HEK293 (cell line): ENCODE measurements around the gene PARP1.

Source experiments
- CTCF ChIA-PET: fragments of 350-600 bp; formaldehyde crosslinking; extraction: SDS; loops from one replicate; lab custom pipeline; 2021; ENCODE audit warnings: antibody characterized with exemption; lab: Yijun Ruan, JAX
- POLR2A ChIA-PET: fragments of 300-600 bp; formaldehyde crosslinking; extraction: SDS; loops from one replicate; lab custom pipeline; 2020; ENCODE audit warnings: antibody characterized with exemption, inconsistent platforms; lab: Yijun Ruan, JAX
- H3K27ac ChIP-seq: fragments of 200-500 bp; sonication (Bioruptor generic); 2 replicates; pipeline ENCODE4 v1.5.1; 2014; ENCODE audit warnings: low read depth, low read length, control low read depth, inconsistent platforms; ENCODE audit errors: extremely low read depth
- H3K36me3 ChIP-seq, 2 experiments: fragments of 200-500 bp in 1 of 2; sonication (Bioruptor generic) in 1 of 2; 1 replicate in 1 of 2; 2 replicates in 1 of 2; pipeline ENCODE4 v1.5.1; 2014 to 2017; ENCODE audit warnings: inconsistent platforms in 2 of 2, low read length in 2 of 2; ENCODE audit not compliant: control insufficient read depth in 2 of 2, insufficient read depth in 1 of 2
- H3K4me1 ChIP-seq: fragments of 200-500 bp; sonication (Bioruptor generic); 2 replicates; pipeline ENCODE4 v1.5.1; 2014; ENCODE audit warnings: mild to moderate bottlenecking, low read length, inconsistent platforms; ENCODE audit not compliant: control insufficient read depth, insufficient read depth
- H3K4me3 ChIP-seq: 2 replicates; pipeline ENCODE4 v1.5.1; 2011; ENCODE audit warnings: low read depth, mild to moderate bottlenecking, control low read depth, low read length, moderate library complexity
- H3K9me3 ChIP-seq: fragments of 200-500 bp; sonication (Bioruptor generic); 2 replicates; pipeline ENCODE4 v1.5.1; 2014; ENCODE audit warnings: low read depth, low read length, inconsistent platforms; ENCODE audit not compliant: control insufficient read depth, insufficient read depth
- HOXA7 ChIP-seq: sonication (generic); formaldehyde crosslinking; IDR thresholded peaks from 2 replicates; pipeline ENCODE4 v1.8.1; 2022; ENCODE audit warnings: missing genetic modification reagents, borderline replicate concordance
- KLF10 ChIP-seq: fragments of 450-650 bp; IDR thresholded peaks from 2 replicates; pipeline ENCODE4 v1.5.1; 2018; ENCODE audit warnings: missing biosample characterization, mild to moderate bottlenecking, missing genetic modification characterization
- SCRT1 ChIP-seq: fragments of 450-650 bp; formaldehyde crosslinking; IDR thresholded peaks from 2 replicates; pipeline ENCODE4 v1.5.1; 2016; ENCODE audit warnings: missing biosample characterization, missing genetic modification characterization, borderline replicate concordance
- SP7 ChIP-seq: fragments of 450-650 bp; formaldehyde crosslinking; IDR thresholded peaks from 2 replicates; pipeline ENCODE4 v1.5.1; 2016; ENCODE audit warnings: missing biosample characterization, missing genetic modification characterization
- TRIM28 ChIP-seq: IDR thresholded peaks from 2 replicates; pipeline ENCODE4 v1.6.1; 2011; ENCODE audit warnings: low read length, control low read depth, borderline replicate concordance
- ZNF157 ChIP-seq: fragments of 450-650 bp; formaldehyde crosslinking; IDR thresholded peaks from 2 replicates; pipeline ENCODE4 v1.5.1; 2016; ENCODE audit warnings: missing biosample characterization, missing genetic modification characterization
- ZNF211 ChIP-seq: fragments of 450-650 bp; formaldehyde crosslinking; IDR thresholded peaks from 2 replicates; pipeline ENCODE4 v1.5.1; 2016; ENCODE audit warnings: low read depth, missing biosample characterization, missing genetic modification characterization
- ZNF221 ChIP-seq: fragments of 450-650 bp; formaldehyde crosslinking; IDR thresholded peaks from 2 replicates; pipeline ENCODE4 v1.5.1; 2017; ENCODE audit warnings: missing biosample characterization, missing genetic modification characterization, borderline replicate concordance
- ZNF292 ChIP-seq: fragments of 450-650 bp; formaldehyde crosslinking; IDR thresholded peaks from 2 replicates; pipeline ENCODE4 v1.5.1; 2016; ENCODE audit warnings: low read depth, missing biosample characterization, missing genetic modification characterization, borderline replicate concordance
- ZNF335 ChIP-seq: fragments of 450-650 bp; formaldehyde crosslinking; conservative IDR thresholded peaks from 2 replicates; pipeline ENCODE4 v1.5.1; 2016; ENCODE audit warnings: missing biosample characterization, missing genetic modification characterization
- ZNF433 ChIP-seq: fragments of 450-650 bp; formaldehyde crosslinking; IDR thresholded peaks from 2 replicates; pipeline ENCODE4 v1.5.1; 2016; ENCODE audit warnings: missing biosample characterization, missing genetic modification characterization, low read depth
- ZNF48 ChIP-seq: fragments of 450-650 bp; formaldehyde crosslinking; IDR thresholded peaks from 2 replicates; pipeline ENCODE4 v1.5.1; 2016; ENCODE audit warnings: missing biosample characterization, missing genetic modification characterization
- ZNF521 ChIP-seq: fragments of 450-650 bp; formaldehyde crosslinking; IDR thresholded peaks from 2 replicates; pipeline ENCODE4 v1.5.1; 2017; ENCODE audit warnings: missing biosample characterization, mild to moderate bottlenecking, missing genetic modification characterization
- ZNF664 ChIP-seq: fragments of 450-650 bp; formaldehyde crosslinking; IDR thresholded peaks from 2 replicates; pipeline ENCODE4 v1.5.1; 2016; ENCODE audit warnings: missing biosample characterization, missing genetic modification characterization
- ZNF670 ChIP-seq: fragments of 450-650 bp; formaldehyde crosslinking; IDR thresholded peaks from 2 replicates; pipeline ENCODE4 v1.5.1; 2016; ENCODE audit warnings: missing biosample characterization, missing genetic modification characterization, low read depth
- ZNF701 ChIP-seq: fragments of 450-650 bp; formaldehyde crosslinking; IDR thresholded peaks from 2 replicates; pipeline ENCODE4 v1.5.1; 2016; ENCODE audit warnings: missing biosample characterization, missing genetic modification characterization
- TF ChIP-seq, protein P1 (sequence below): fragments of 450-650 bp; formaldehyde crosslinking; IDR thresholded peaks from 2 replicates; pipeline ENCODE4 v1.5.1; 2017; ENCODE audit warnings: missing biosample characterization, missing genetic modification characterization
- TF ChIP-seq, protein P2 (sequence below): fragments of 450-650 bp; formaldehyde crosslinking; conservative IDR thresholded peaks from 2 replicates; pipeline ENCODE4 v1.5.1; 2016; ENCODE audit warnings: low read depth, missing biosample characterization, missing genetic modification characterization
- TF ChIP-seq, protein P3 (sequence below): fragments of 450-650 bp; formaldehyde crosslinking; IDR thresholded peaks from 2 replicates; pipeline ENCODE4; 2016; ENCODE audit warnings: missing biosample characterization, missing genetic modification characterization
- TF ChIP-seq, protein P4 (sequence below): fragments of 450-650 bp; formaldehyde crosslinking; IDR thresholded peaks from 2 replicates; pipeline ENCODE4 v1.5.1; 2016; ENCODE audit warnings: missing biosample characterization, missing genetic modification characterization

Gene PARP1

DNA sequence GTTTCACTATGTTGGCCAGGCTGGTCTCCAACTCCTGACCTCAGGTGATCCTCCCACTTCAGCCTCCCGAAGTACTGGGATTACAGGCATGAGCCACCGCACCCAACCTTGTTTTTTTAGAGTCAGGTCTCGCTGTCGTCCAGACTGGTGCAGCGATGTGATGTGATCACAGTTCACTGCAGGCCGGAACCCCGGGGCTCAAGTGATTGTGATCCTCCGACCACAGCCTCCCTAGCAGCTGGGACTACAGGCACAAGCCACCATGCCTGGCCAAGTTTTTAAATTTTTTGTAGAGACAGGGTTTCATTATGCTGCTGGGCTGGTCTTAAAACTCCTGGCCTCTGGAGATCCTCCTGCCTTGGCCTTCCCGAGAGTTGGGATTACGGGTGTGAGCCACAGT, 52.9 kb downstream of the PARP1 start:
- Histone ChIP-seq H3K4me3 (no peak overlapping the region), H3K9me3 (no peaks in the 10 kb centered on the region), H3K4me1 (no peaks in the 10 kb centered on the region; the same call in 1 of the 2 replicates), H3K27ac (no peak overlapping the region), H3K36me3 (peaks cover 9 to 49% of the 10 kb centered on the region in 2 experiments)
- ChIA-PET CTCF (interaction anchor here (1.2 kb wide), 1 partner anchor 23 kb away, joined by 3 read pairs; no protein-coding TSS in a partner anchor), POLR2A (no interaction called here)
- TF ChIP-seq SP7 (no peak), ZNF664 (tag by site-specific recombination) (no peak), ZNF521 (tag by site-specific recombination) (no peak), ZNF292 (tag by site-specific recombination) (no peak), TRIM28 (no peak), ZNF701 (tag by site-specific recombination) (no peak), ZNF221 (tag by site-specific recombination) (no peak), ZNF48 (no peak), ZNF211 (no peak), KLF10 (tag by site-specific recombination) (no peak), ZNF335 (no peak), ZNF157 (tag by site-specific recombination) (no peak), HOXA7 (CRISPR knock-in tag) (no peak), ZNF670 (tag by site-specific recombination) (no peak), SCRT1 (tag by site-specific recombination) (no peak), ZNF433 (no peak)
- TF ChIP-seq, protein P1, sequence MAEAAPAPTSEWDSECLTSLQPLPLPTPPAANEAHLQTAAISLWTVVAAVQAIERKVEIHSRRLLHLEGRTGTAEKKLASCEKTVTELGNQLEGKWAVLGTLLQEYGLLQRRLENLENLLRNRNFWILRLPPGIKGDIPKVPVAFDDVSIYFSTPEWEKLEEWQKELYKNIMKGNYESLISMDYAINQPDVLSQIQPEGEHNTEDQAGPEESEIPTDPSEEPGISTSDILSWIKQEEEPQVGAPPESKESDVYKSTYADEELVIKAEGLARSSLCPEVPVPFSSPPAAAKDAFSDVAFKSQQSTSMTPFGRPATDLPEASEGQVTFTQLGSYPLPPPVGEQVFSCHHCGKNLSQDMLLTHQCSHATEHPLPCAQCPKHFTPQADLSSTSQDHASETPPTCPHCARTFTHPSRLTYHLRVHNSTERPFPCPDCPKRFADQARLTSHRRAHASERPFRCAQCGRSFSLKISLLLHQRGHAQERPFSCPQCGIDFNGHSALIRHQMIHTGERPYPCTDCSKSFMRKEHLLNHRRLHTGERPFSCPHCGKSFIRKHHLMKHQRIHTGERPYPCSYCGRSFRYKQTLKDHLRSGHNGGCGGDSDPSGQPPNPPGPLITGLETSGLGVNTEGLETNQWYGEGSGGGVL (tag by site-specific recombination), result no peak
- TF ChIP-seq, protein P2, sequence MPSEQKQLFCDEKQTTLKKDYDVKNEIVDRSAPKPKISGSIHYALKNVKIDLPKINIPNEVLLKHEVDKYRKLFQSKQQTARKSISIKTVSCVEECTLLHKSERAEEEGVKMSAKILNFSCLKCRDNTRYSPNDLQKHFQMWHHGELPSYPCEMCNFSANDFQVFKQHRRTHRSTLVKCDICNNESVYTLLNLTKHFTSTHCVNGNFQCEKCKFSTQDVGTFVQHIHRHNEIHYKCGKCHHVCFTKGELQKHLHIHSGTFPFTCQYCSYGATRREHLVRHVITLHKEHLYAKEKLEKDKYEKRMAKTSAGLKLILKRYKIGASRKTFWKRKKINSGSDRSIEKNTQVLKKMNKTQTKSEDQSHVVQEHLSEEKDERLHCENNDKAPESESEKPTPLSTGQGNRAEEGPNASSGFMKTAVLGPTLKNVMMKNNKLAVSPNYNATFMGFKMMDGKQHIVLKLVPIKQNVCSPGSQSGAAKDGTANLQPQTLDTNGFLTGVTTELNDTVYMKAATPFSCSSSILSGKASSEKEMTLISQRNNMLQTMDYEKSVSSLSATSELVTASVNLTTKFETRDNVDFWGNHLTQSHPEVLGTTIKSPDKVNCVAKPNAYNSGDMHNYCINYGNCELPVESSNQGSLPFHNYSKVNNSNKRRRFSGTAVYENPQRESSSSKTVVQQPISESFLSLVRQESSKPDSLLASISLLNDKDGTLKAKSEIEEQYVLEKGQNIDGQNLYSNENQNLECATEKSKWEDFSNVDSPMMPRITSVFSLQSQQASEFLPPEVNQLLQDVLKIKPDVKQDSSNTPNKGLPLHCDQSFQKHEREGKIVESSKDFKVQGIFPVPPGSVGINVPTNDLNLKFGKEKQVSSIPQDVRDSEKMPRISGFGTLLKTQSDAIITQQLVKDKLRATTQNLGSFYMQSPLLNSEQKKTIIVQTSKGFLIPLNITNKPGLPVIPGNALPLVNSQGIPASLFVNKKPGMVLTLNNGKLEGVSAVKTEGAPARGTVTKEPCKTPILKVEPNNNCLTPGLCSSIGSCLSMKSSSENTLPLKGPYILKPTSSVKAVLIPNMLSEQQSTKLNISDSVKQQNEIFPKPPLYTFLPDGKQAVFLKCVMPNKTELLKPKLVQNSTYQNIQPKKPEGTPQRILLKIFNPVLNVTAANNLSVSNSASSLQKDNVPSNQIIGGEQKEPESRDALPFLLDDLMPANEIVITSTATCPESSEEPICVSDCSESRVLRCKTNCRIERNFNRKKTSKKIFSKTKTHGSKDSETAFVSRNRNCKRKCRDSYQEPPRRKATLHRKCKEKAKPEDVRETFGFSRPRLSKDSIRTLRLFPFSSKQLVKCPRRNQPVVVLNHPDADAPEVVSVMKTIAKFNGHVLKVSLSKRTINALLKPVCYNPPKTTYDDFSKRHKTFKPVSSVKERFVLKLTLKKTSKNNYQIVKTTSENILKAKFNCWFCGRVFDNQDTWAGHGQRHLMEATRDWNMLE, result no peak
- TF ChIP-seq, protein P3, sequence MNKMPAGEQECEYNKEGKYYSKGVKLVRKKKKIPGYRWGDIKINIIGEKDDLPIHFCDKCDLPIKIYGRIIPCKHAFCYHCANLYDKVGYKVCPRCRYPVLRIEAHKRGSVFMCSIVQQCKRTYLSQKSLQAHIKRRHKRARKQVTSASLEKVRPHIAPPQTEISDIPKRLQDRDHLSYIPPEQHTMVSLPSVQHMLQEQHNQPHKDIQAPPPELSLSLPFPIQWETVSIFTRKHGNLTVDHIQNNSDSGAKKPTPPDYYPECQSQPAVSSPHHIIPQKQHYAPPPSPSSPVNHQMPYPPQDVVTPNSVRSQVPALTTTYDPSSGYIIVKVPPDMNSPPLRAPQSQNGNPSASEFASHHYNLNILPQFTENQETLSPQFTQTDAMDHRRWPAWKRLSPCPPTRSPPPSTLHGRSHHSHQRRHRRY (tag by site-specific recombination), result no peak
- TF ChIP-seq, protein P4, sequence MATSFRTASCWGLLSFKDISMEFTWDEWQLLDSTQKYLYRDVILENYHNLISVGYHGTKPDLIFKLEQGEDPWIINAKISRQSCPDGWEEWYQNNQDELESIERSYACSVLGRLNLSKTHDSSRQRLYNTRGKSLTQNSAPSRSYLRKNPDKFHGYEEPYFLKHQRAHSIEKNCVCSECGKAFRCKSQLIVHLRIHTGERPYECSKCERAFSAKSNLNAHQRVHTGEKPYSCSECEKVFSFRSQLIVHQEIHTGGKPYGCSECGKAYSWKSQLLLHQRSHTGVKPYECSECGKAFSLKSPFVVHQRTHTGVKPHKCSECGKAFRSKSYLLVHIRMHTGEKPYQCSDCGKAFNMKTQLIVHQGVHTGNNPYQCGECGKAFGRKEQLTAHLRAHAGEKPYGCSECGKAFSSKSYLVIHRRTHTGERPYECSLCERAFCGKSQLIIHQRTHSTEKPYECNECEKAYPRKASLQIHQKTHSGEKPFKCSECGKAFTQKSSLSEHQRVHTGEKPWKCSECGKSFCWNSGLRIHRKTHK (tag by site-specific recombination), result no peak
